RWPE2 (cell line): ENCODE data around the gene SNTB2.

Experiments
- ATAC-seq: fragments of 200-7000 bp; cut with Tn5 transposase; 3 replicates; pipeline ENCODE4 v1.9.1; 2021; ENCODE audit warnings: low read depth
- DNase-seq: peaks from one replicate; pipeline ENCODE4 v3.0.0-alpha.2; 2020; ENCODE audit warnings: low spot score
- H3K27ac ChIP-seq: fragments of 450-650 bp; 2 replicates; pipeline ENCODE4 v1.5.1; 2017; ENCODE audit warnings: mild to moderate bottlenecking; ENCODE audit not compliant: poor library complexity, severe bottlenecking
- H3K27me3 ChIP-seq: fragments of 250-450 bp; sonication (Bioruptor Pico); 2 replicates; pipeline ENCODE4 v1.5.1; 2021; ENCODE audit warnings: mild to moderate bottlenecking, moderate library complexity; ENCODE audit not compliant: insufficient read depth, poor library complexity, severe bottlenecking
- H3K36me3 ChIP-seq: fragments of 250-450 bp; sonication (Bioruptor Pico); 2 replicates; pipeline ENCODE4 v1.5.1; 2020; ENCODE audit warnings: low read depth, mild to moderate bottlenecking, moderate library complexity
- H3K4me1 ChIP-seq: fragments of 250-450 bp; sonication (Bioruptor Pico); 2 replicates; pipeline ENCODE4 v1.5.1; 2021; ENCODE audit warnings: mild to moderate bottlenecking, moderate library complexity; ENCODE audit not compliant: insufficient read depth, poor library complexity, severe bottlenecking
- H3K4me3 ChIP-seq: fragments of 250-450 bp; sonication (Bioruptor Pico); 2 replicates; pipeline ENCODE4 v1.5.1; 2021; ENCODE audit warnings: mild to moderate bottlenecking, moderate library complexity; ENCODE audit not compliant: severe bottlenecking
- H3K9me3 ChIP-seq: fragments of 250-450 bp; sonication (Bioruptor Pico); 2 replicates; pipeline ENCODE4 v1.5.1; 2021; ENCODE audit warnings: mild to moderate bottlenecking, moderate library complexity; ENCODE audit not compliant: severe bottlenecking
- TF ChIP-seq, protein P1 (sequence below): fragments of 450-650 bp; IDR thresholded peaks from one replicate; pipeline ENCODE4 v1.5.1; 2017; ENCODE audit warnings: mild to moderate bottlenecking, moderate library complexity; ENCODE audit not compliant: poor library complexity, severe bottlenecking

The SNTB2 gene

DNA sequence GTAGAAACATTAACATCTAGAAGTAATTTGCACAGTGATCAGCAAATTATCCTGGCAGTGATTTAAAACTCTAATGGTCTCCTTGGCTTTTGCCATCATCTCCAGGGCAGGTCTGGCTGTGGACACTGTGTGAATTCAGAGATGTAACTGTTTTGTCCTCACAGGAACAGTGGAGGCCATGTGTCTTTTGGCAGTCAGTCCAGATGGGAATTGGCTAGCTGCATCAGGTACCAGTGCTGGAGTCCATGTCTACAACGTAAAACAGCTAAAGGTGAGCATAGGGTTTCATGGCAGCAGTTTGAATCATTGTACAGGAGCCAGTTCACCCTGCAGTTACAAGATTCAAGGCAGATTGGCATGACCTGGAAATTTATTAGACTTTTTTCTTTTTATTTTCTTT lies 26.8 kb upstream of the SNTB2 start:
- Histone ChIP-seq H3K4me3 (no peak overlapping the region), H3K27me3 (no peaks in the 10 kb centered on the region), H3K27ac (no peak overlapping the region), H3K36me3 (peaks cover 93% of the 10 kb centered on the region), H3K4me1 (no peaks in the 10 kb centered on the region), H3K9me3 (no peaks in the 10 kb centered on the region)
- no peak for DNase-seq
- TF ChIP-seq, protein P1, sequence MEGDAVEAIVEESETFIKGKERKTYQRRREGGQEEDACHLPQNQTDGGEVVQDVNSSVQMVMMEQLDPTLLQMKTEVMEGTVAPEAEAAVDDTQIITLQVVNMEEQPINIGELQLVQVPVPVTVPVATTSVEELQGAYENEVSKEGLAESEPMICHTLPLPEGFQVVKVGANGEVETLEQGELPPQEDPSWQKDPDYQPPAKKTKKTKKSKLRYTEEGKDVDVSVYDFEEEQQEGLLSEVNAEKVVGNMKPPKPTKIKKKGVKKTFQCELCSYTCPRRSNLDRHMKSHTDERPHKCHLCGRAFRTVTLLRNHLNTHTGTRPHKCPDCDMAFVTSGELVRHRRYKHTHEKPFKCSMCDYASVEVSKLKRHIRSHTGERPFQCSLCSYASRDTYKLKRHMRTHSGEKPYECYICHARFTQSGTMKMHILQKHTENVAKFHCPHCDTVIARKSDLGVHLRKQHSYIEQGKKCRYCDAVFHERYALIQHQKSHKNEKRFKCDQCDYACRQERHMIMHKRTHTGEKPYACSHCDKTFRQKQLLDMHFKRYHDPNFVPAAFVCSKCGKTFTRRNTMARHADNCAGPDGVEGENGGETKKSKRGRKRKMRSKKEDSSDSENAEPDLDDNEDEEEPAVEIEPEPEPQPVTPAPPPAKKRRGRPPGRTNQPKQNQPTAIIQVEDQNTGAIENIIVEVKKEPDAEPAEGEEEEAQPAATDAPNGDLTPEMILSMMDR = no peak
- no peak for ATAC-seq

DNA sequence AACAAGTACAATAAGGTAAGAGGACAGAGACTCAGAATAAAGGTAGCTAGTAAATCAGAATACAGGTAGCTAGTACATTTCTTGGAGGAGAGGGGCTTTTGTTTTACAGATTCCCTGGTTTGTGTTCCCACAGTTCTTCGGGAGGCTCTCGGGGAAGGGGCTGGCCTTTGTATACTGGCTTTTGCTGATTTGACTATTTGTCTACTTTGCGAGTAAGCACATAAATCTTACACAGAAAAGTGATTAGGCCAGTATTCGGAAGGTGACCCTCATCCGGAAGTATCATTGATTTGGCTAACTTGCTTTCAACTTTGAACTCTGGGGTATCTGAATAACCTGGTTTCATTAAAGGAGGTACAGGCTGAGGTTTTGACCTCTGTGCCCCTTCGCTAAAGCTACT lies 21.4 kb upstream of the SNTB2 start:
- DNase-seq (no peak), ATAC-seq (no peak)
- Histone ChIP-seq H3K9me3 (no peaks in the 10 kb centered on the region), H3K27me3 (no peaks in the 10 kb centered on the region), H3K4me3 (no peak overlapping the region), H3K27ac (no peak overlapping the region), H3K4me1 (no peaks in the 10 kb centered on the region), H3K36me3 (peaks cover 85% of the 10 kb centered on the region)
- TF ChIP-seq, protein P1 = no peak

DNA sequence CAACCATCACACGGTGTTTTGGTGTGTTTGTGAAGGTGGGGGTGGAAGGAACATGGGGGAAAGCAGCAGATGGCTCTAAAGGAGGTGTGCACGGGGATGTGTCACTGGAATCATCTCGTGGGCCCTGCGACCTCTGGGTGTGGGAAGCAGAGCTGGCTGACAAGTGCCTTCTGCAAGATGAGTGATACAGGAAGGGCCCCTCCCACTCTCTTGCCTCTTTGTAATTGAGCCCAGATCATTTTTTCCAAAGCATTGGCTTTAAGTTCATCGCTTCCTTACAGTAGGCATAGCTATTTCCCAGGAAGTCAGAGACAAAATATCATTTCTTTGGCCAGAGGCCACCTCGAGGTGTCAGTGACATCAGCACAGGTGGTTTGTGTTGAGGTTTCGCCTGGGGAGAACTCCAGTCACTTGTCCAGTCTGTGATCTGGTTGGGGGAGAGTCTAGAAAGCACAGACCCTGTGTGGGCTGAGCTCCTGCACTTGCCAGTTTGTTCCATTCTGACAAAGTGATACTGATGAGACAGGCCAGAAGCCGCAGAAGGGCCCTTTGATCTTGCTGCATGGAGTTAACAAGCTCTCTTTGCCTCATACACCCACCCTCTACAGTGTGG lies 20.6 kb upstream of the SNTB2 start:
- DNase-seq = no peak
- Histone ChIP-seq H3K36me3 (peaks cover 78% of the 10 kb centered on the region), H3K4me3 (no peak overlapping the region), H3K27me3 (no peaks in the 10 kb centered on the region), H3K4me1 (no peaks in the 10 kb centered on the region), H3K27ac (peak overlapping the region; percentile 6), H3K9me3 (no peaks in the 10 kb centered on the region)
- TF ChIP-seq, protein P1 = no peak
- ATAC-seq = no peak

DNA sequence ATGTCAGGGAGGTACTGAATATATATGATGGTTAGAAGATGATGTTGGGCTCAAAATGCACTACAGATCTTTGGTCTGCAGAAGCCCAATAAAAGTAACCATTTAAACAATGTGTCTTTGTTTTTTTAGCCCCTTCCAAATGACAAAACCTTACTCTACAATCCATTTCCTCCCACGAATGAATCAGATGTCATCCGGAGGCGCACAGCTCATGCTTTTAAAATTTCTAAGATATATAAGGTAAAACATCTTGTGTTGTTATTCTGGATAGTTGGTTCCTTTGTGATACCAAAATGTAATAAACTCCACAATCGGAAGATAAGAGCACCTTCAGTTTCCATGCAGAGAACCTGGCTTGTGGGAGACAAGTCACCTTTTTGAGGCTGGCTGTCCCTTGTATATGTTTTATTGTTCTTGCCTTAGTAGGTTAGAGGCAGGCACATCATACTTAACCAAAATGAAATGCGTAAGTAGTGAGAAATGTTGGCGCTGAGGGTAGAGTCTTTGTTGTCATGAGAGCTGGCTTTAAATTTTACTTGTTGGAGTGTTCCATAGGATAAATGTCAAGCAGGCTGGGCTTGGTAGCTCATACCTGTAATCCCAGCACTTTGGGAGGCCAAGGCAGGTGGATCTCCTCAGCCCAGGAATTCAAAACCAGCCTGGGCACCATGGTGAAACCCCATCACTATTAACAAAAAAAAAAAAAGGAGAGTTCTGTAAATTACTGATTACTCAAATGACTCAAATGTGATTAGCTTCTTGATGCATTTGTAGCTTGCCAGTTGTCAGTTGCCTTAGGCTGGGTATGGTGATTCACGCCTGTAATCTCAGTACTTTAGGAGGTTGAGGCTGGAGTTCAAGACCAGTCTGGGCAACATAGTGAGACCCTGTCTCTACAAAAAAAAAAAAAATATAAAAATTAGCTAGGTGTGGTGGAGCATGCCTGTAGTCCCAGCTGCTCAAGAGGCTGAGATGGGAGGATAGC lies 19.7 kb upstream of the SNTB2 start:
- no peak for ATAC-seq
- Histone ChIP-seq H3K9me3 (no peaks in the 10 kb centered on the region), H3K36me3 (peaks cover 68% of the 10 kb centered on the region), H3K27me3 (no peaks in the 10 kb centered on the region), H3K27ac (peak overlapping the region; percentile 6), H3K4me1 (no peaks in the 10 kb centered on the region), H3K4me3 (no peak overlapping the region)
- TF ChIP-seq, protein P1 = no peak
- no peak for DNase-seq
